22Rv1 (cell line): ENCODE data around the gene SLC26A8.

Experiments
- CTCF ChIP-seq: fragments of 450-650 bp; IDR thresholded peaks from 2 replicates; pipeline ENCODE4 v1.5.1; 2017; ENCODE audit warnings: mild to moderate bottlenecking
- ZFX ChIP-seq: fragments of 450-650 bp; IDR thresholded peaks from 2 replicates; pipeline ENCODE4 v1.6.1; 2017; ENCODE audit warnings: antibody characterized with exemption, borderline replicate concordance

GRCh38 chr6:35933844-35934243 lies 90.6 kb downstream of the SLC26A8 start:
- TF ChIP-seq CTCF (no peak), ZFX (no peak)
